Measurements from ENCODE around the gene TNS1. TPM values are rescaled to one million over a fixed set of nuclear protein-coding genes. Genes with fewer than 3 reads are reported as not detected.
"Not testable (repeated sequence)": the region's sequence is repeated elsewhere in the genome, so short reads cannot be mapped to it uniquely, and the experiment has no call there.

The TNS1 gene
- total RNA-seq, 2 donors from 2014 or later = 3.3 to 4.2 TPM

DNA sequence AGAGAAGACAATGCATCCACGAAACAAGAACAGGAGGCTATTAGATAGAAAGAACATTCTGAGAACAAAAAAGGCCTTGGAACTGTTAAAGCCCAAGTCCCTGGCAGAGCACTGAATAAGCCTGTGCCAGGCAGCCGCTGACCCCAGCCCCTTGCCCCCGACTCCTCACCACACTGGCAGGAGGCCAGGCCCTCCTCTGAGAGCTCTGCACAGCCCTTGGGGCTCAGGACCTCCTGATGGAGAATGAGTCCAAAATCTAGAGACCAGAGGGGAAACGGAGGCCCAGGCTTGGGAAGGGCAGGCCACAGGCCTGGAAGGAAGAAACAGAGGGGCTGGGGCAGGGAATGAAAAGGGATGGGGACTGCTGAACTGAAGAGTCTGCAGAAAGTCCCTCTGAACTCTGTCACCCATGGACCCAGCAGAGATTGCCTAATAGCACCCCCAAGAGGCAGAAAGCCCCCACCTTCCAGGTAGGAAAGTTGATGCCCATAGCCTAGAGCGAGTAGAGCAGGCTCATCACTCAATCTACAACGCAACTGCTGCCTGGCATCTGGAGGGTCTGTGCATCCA, 18.3 kb upstream of the TNS1 start:
- no peak overlapping the region for H3K27ac ChIP-seq (ENCODE audit: low read depth, low read length)
- Mint-ChIP-seq H3K4me1 (peaks cover 22% of the 10 kb centered on the region), H3K9me3 (no peaks in the 10 kb centered on the region), H3K27ac (no peak overlapping the region), H3K4me3 (no peak overlapping the region), H3K36me3 (ENCODE audit: low read depth) (no peaks in the 10 kb centered on the region), H3K27me3 (ENCODE audit: insufficient read depth) (peaks cover 5% of the 10 kb centered on the region)
- whole genome bisulfite sequencing, 2 experiments (ENCODE audit: insufficient coverage in 1 of 2, insufficient read length in 1 of 2) = 85 to 92% methylated on average over 6 of the region's 6 CpGs
- H3K4me3 ChIP-seq (ENCODE audit: low read length) = no peak overlapping the region
- DNase-seq = no peak
- TF ChIP-seq, protein P1, sequence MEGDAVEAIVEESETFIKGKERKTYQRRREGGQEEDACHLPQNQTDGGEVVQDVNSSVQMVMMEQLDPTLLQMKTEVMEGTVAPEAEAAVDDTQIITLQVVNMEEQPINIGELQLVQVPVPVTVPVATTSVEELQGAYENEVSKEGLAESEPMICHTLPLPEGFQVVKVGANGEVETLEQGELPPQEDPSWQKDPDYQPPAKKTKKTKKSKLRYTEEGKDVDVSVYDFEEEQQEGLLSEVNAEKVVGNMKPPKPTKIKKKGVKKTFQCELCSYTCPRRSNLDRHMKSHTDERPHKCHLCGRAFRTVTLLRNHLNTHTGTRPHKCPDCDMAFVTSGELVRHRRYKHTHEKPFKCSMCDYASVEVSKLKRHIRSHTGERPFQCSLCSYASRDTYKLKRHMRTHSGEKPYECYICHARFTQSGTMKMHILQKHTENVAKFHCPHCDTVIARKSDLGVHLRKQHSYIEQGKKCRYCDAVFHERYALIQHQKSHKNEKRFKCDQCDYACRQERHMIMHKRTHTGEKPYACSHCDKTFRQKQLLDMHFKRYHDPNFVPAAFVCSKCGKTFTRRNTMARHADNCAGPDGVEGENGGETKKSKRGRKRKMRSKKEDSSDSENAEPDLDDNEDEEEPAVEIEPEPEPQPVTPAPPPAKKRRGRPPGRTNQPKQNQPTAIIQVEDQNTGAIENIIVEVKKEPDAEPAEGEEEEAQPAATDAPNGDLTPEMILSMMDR (conservative IDR thresholded peaks at IDR 0.05) = no peak
- H3K9ac ChIP-seq (ENCODE audit: extremely low read depth, low read length, poor library complexity, severe bottlenecking) = no peak overlapping the region
- H3K27me3 ChIP-seq (ENCODE audit: control insufficient read depth, insufficient read depth, low read length, poor library complexity, severe bottlenecking) = no peaks in the 10 kb centered on the region
- no peaks in the 10 kb centered on the region for H3K36me3 ChIP-seq (ENCODE audit: control insufficient read depth, insufficient read depth, low read length)
- peaks cover 9% of the 10 kb centered on the region for H3K4me1 ChIP-seq (ENCODE audit: control insufficient read depth, insufficient read depth, low read length)
- no peaks in the 10 kb centered on the region for H3K9me3 ChIP-seq (ENCODE audit: control insufficient read depth, low read length)

DNA sequence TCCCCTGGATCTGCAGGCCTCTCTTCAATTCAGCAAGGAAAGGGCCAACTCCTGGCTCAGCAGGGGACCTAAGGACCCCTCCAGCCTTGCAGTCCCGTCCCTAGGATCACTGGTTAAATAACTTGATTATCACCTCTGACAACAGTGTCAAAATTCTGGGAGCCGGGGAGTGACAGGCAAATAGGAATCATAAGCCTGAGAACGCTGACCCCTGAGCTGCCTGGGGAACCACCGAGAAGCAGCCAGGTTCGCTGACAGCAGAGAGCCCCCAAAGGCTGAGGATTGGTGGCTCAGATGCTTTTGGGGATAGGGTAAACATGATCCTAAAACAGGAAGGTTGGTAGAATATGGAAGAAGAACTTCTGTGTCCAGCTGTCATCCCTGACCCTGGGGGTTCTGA, 17.5 kb upstream of the TNS1 start:
- Mint-ChIP-seq H3K4me1 (peaks cover 21% of the 10 kb centered on the region), H3K9me3 (no peaks in the 10 kb centered on the region), H3K27me3 (ENCODE audit: insufficient read depth) (peaks cover 5% of the 10 kb centered on the region), H3K27ac (no peak overlapping the region), H3K36me3 (ENCODE audit: low read depth) (no peaks in the 10 kb centered on the region), H3K4me3 (no peak overlapping the region)
- peaks cover 9% of the 10 kb centered on the region for H3K4me1 ChIP-seq (ENCODE audit: control insufficient read depth, insufficient read depth, low read length)
- no peaks in the 10 kb centered on the region for H3K27me3 ChIP-seq (ENCODE audit: control insufficient read depth, insufficient read depth, low read length, poor library complexity, severe bottlenecking)
- H3K9ac ChIP-seq (ENCODE audit: extremely low read depth, low read length, poor library complexity, severe bottlenecking) = no peak overlapping the region
- no peak for DNase-seq
- WGBS, 2 experiments (ENCODE audit: insufficient coverage in 1 of 2, insufficient read length in 1 of 2) = 64 to 93% methylated on average over 2 to 5 of the region's 5 CpGs
- H3K27ac ChIP-seq (ENCODE audit: low read depth, low read length) = no peak overlapping the region
- TF ChIP-seq, protein P1 (conservative IDR thresholded peaks at IDR 0.05) = no peak
- H3K4me3 ChIP-seq (ENCODE audit: low read length) = no peak overlapping the region
- no peaks in the 10 kb centered on the region for H3K9me3 ChIP-seq (ENCODE audit: control insufficient read depth, low read length)
- H3K36me3 ChIP-seq (ENCODE audit: control insufficient read depth, insufficient read depth, low read length) = no peaks in the 10 kb centered on the region

DNA sequence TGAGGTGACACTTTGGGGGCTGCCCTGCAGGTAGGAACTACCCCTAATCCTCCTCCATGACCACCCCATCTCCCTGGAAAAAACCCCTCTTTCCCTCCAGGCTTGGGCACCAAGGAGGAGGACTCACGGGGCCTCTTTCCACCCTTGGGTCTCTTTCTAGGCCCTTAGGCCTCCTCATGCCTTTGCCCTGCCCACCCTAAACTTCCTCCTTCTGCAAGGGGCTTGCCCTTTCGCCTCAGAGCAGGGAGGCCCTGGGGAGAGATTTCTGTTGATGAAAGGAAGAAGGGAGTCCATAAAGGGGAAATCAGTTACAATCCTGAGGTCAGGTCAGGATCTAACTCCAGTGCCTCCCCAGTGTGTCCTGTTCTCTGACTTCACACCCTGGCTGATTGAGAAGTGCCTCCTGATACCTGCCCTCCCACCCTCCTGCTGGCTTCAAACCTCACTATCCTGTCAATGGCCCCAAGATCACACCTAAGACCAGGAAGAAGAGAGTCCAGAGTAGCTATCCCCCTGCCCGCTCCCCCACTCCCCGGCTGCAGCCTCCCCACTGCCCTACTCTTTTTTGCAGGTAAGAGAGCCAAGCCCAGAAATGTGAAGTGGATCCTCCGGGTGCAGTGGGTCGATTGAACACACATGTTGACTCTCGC, 16.7 kb upstream of the TNS1 start:
- Histone ChIP-seq H3K4me3 (ENCODE audit: low read length) (no peak overlapping the region), H3K9me3 (ENCODE audit: control insufficient read depth, low read length) (no peaks in the 10 kb centered on the region), H3K27me3 (ENCODE audit: control insufficient read depth, insufficient read depth, low read length, poor library complexity, severe bottlenecking) (no peaks in the 10 kb centered on the region), H3K36me3 (ENCODE audit: control insufficient read depth, insufficient read depth, low read length) (no peaks in the 10 kb centered on the region), H3K27ac (ENCODE audit: low read depth, low read length) (no peak overlapping the region), H3K4me1 (ENCODE audit: control insufficient read depth, insufficient read depth, low read length) (peaks cover 9% of the 10 kb centered on the region), H3K9ac (ENCODE audit: extremely low read depth, low read length, poor library complexity, severe bottlenecking) (no peak overlapping the region)
- no peaks in the 10 kb centered on the region for H3K36me3 Mint-ChIP-seq (ENCODE audit: low read depth)
- H3K27me3 Mint-ChIP-seq (ENCODE audit: insufficient read depth) = peaks cover 5% of the 10 kb centered on the region
- H3K27ac Mint-ChIP-seq = peak overlapping the region; percentile 20
- TF ChIP-seq, protein P1 (conservative IDR thresholded peaks at IDR 0.05) = no peak
- no peaks in the 10 kb centered on the region for H3K9me3 Mint-ChIP-seq
- WGBS, 2 experiments (ENCODE audit: insufficient coverage in 1 of 2, insufficient read length in 1 of 2) = 72 to 89% methylated on average over 3 to 7 of the region's 7 CpGs
- H3K4me1 Mint-ChIP-seq = peaks cover 21% of the 10 kb centered on the region
- DNase-seq = peak; percentile 68
- H3K4me3 Mint-ChIP-seq = no peak overlapping the region

DNA sequence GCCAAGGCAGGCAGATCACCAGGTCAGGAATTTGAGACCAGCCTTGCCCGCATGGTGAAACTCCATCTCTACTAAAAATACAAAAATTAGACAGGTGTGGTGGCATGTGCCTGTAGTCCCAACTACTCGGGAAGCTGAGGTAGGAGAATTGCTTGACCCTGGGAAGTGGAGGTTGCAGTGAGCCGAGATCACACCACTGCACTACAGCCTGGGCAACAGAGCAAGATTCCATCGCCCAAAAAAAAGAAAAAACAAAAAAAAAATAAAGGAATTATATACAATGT, 16.0 kb upstream of the TNS1 start:
- H3K4me3 Mint-ChIP-seq; H3K36me3 ChIP-seq (ENCODE audit: control insufficient read depth, insufficient read depth, low read length); H3K9ac ChIP-seq (ENCODE audit: extremely low read depth, low read length, poor library complexity, severe bottlenecking); H3K9me3 ChIP-seq (ENCODE audit: control insufficient read depth, low read length); H3K4me3 ChIP-seq (ENCODE audit: low read length); H3K9me3 Mint-ChIP-seq; DNase-seq; H3K27ac ChIP-seq (ENCODE audit: low read depth, low read length); H3K36me3 Mint-ChIP-seq (ENCODE audit: low read depth); H3K4me1 ChIP-seq (ENCODE audit: control insufficient read depth, insufficient read depth, low read length); H3K27ac Mint-ChIP-seq; H3K27me3 Mint-ChIP-seq (ENCODE audit: insufficient read depth); H3K27me3 ChIP-seq (ENCODE audit: control insufficient read depth, insufficient read depth, low read length, poor library complexity, severe bottlenecking): not testable (repeated sequence)
- WGBS, 2 experiments (ENCODE audit: insufficient coverage in 1 of 2, insufficient read length in 1 of 2) = 98% methylated on average over 3 of the region's 4 CpGs; no CpG with 5 or more reads in 1 of the 2 experiments
- peaks cover 21% of the 10 kb centered on the region for H3K4me1 Mint-ChIP-seq
